OCI-LY1 (cell line): ENCODE measurements around the gene RPL36AL.

Source experiments
- H2AFZ ChIP-seq: fragments of 200-600 bp; sonication (generic), shearing (Covaris generic); 2 replicates; pipeline ENCODE4 v1.6.0; 2014; ENCODE audit warnings: antibody characterized with exemption, mild to moderate bottlenecking, low read length
- H3F3A ChIP-seq: fragments of 200-600 bp; sonication (generic), shearing (Covaris generic); 2 replicates; pipeline ENCODE4 v1.6.0; 2014; ENCODE audit warnings: mild to moderate bottlenecking, antibody characterized with exemption, low read length, moderate library complexity; ENCODE audit not compliant: insufficient read depth
- H3K27ac ChIP-seq: fragments of 200-600 bp; sonication (generic); 2 replicates; pipeline ENCODE4 v1.5.1; 2014; ENCODE audit warnings: low read length, mixed run types, mild to moderate bottlenecking, low read depth; ENCODE audit not compliant: poor library complexity, severe bottlenecking
- H3K27me3 ChIP-seq: fragments of 200-600 bp; sonication (generic); 2 replicates; pipeline ENCODE4 v1.6.0; 2014; ENCODE audit warnings: antibody characterized with exemption, mild to moderate bottlenecking, low read length, moderate library complexity; ENCODE audit not compliant: insufficient read depth
- H3K36me3 ChIP-seq: fragments of 200-600 bp; sonication (generic); 2 replicates; pipeline ENCODE4 v1.6.1; 2014; ENCODE audit warnings: mild to moderate bottlenecking, antibody characterized with exemption, low read length, moderate library complexity, mixed read lengths; ENCODE audit not compliant: insufficient read depth
- H3K4me1 ChIP-seq: fragments of 200-600 bp; sonication (generic); 2 replicates; pipeline ENCODE4 v1.5.1; 2014; ENCODE audit warnings: mild to moderate bottlenecking, low read length, moderate library complexity; ENCODE audit not compliant: insufficient read depth, severe bottlenecking
- H3K4me2 ChIP-seq: fragments of 200-600 bp; sonication (generic), shearing (Covaris generic); 2 replicates; pipeline ENCODE4 v1.6.1; 2014; ENCODE audit warnings: low read length
- H3K4me3 ChIP-seq: fragments of 200-600 bp; sonication (generic); 2 replicates; pipeline ENCODE4 v1.5.1; 2014; ENCODE audit warnings: low read length, low read depth, mild to moderate bottlenecking, mixed read lengths; ENCODE audit not compliant: poor library complexity, severe bottlenecking
- H3K79me2 ChIP-seq: fragments of 200-600 bp; shearing (Covaris generic); 2 replicates; pipeline ENCODE4 v1.6.1; 2016; ENCODE audit warnings: mixed run types, low read length, mixed read lengths; ENCODE audit not compliant: insufficient read depth
- H3K9ac ChIP-seq: fragments of 200-600 bp; sonication (generic), shearing (Covaris generic); 2 replicates; pipeline ENCODE4 v1.6.1; 2014; ENCODE audit warnings: mild to moderate bottlenecking, low read length, mixed read lengths
- H3K9me2 ChIP-seq: fragments of 200-600 bp; sonication (generic), shearing (Covaris generic); 2 replicates; pipeline ENCODE4 v1.6.1; 2014; ENCODE audit warnings: low read depth, mild to moderate bottlenecking, low read length, mixed read lengths
- H3K9me3 ChIP-seq: fragments of 200-600 bp; shearing (Covaris generic); 2 replicates; pipeline ENCODE4 v1.6.1; 2014; ENCODE audit warnings: low read length, mixed read lengths
- H4K20me1 ChIP-seq: fragments of 200-600 bp; sonication (generic), shearing (Covaris generic); 2 replicates; pipeline ENCODE4 v1.6.0; 2016; ENCODE audit warnings: mild to moderate bottlenecking, low read length; ENCODE audit not compliant: insufficient read depth
- CTCF ChIP-seq: fragments of 200-600 bp; sonication (generic), shearing (Covaris generic); IDR thresholded peaks from 2 replicates; pipeline ENCODE4 v1.5.1; 2017; ENCODE audit warnings: mild to moderate bottlenecking, antibody characterized with exemption, low read length, moderate library complexity, mixed read lengths
- EZH2 ChIP-seq: fragments of 200-600 bp; sonication (generic), shearing (Covaris generic); IDR thresholded peaks from 2 replicates; pipeline ENCODE4 v1.8.0; 2017; ENCODE audit warnings: borderline replicate concordance, mixed run types, mild to moderate bottlenecking, antibody characterized with exemption, low read length, moderate library complexity, mixed read lengths

The RPL36AL gene

GRCh38 chr14:49636866-49637265 lies 16.4 kb upstream of the RPL36AL start:
- Histone ChIP-seq H3K27ac (no peak overlapping the region), H3K9ac (no peak overlapping the region), H3K4me3 (no peak overlapping the region), H3K9me2 (no peaks in the 10 kb centered on the region), H3K27me3 (no peaks in the 10 kb centered on the region), H3K36me3 (peaks cover 34% of the 10 kb centered on the region; the same call in 1 of the 2 replicates), H4K20me1 (no peaks in the 10 kb centered on the region), H3K4me2 (peak overlapping the region; percentile 89; the same call in 1 of the 2 replicates), H3K4me1 (peaks cover 33% of the 10 kb centered on the region), H3K9me3 (no peaks in the 10 kb centered on the region), H2AFZ (no peak overlapping the region), H3F3A (no peaks in the 10 kb centered on the region), H3K79me2 (peaks cover 23% of the 10 kb centered on the region)
- TF ChIP-seq EZH2 (no peak), CTCF (no peak)

DNA sequence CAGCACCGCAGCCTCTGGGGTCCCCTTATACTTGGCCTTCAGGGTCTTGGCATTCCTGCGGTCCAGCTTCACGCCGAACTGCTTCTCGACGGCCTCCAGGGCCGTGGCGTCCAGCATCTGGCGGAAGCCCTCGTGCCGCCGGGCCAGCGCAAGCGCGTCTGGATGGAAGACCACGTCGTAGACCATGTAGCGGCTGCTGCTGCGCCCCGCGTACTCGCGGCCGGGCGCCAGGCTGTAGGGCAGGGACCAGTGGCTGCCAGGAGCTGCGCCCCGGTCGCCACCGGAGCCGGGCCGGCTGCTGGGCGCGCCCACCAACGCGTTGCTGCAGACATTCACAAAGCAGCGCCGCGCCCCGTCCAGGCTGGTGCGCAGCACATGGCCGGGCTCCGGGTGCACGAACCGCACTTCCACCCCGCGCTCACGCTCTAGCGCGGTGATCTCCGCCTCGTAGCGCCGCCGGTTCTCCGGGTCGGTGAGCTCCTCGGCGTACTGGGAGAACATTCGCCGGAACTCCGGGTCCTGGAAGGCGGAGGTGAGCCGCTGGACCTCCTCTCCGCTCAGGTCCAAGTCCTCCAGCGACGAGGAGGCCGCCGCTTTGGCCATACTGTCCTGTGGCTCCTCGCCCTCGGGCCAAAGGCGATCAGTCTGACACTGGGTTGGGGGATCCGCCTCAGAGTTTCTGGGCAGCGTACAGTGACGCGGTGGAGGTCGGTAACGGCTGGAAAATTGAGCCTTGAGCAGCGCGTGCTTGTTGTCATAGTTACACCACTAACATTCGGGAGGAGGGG lies 14.3 kb upstream of the RPL36AL start, which contains the start of gene DNAAF2:
TSS of gene DNAAF2 (minus strand) at position 698 of the 788 bp plus-strand sequence. CDS start at position 603, 95 bp downstream.
- TF ChIP-seq CTCF: no peak
- no peak for TF ChIP-seq EZH2
- Histone ChIP-seq H2AFZ (no peak within 1 kb of the TSS), H3K9me3 (no peaks in the 10 kb centered on the region), H4K20me1 (no peaks in the 10 kb centered on the region), H3K4me3 (peak within 1 kb of the TSS; percentile 88), H3K4me1 (peaks cover 26% of the 10 kb centered on the region), H3K27me3 (no peaks in the 10 kb centered on the region), H3F3A (no peaks in the 10 kb centered on the region), H3K36me3 (peaks cover 33% of the 10 kb centered on the region), H3K4me2 (peak within 1 kb of the TSS; percentile 89), H3K79me2 (peaks cover 32% of the 10 kb centered on the region), H3K9me2 (no peaks in the 10 kb centered on the region), H3K9ac (peak within 1 kb of the TSS; percentile 87), H3K27ac (peak within 1 kb of the TSS; percentile 84)

- peaks cover 29% of the 10 kb centered on the region for H3K4me1 ChIP-seq
- peak overlapping the region; percentile 89 for H3K4me2 ChIP-seq
- H3K9ac ChIP-seq: peak overlapping the region; percentile 87
- H2AFZ ChIP-seq: no peak overlapping the region
- H3K9me2 ChIP-seq: no peaks in the 10 kb centered on the region
- peak overlapping the region; percentile 88 for H3K4me3 ChIP-seq
- no peaks in the 10 kb centered on the region for H3F3A ChIP-seq
- no peak for TF ChIP-seq EZH2
- TF ChIP-seq CTCF: peak; percentile 88
- no peaks in the 10 kb centered on the region for H3K9me3 ChIP-seq
- no peaks in the 10 kb centered on the region for H3K27me3 ChIP-seq
- no peaks in the 10 kb centered on the region for H4K20me1 ChIP-seq
- H3K36me3 ChIP-seq: peaks cover 25% of the 10 kb centered on the region
- H3K27ac ChIP-seq: peak overlapping the region; percentile 84
- peaks cover 32% of the 10 kb centered on the region for H3K79me2 ChIP-seq
These were observed 13.5 kb upstream of the RPL36AL start for GRCh38 chr14:49633640-49634546.
